Measurements from ENCODE around the gene SLC39A11. TPM values are rescaled to one million over a fixed set of nuclear protein-coding genes. Genes with fewer than 3 reads are reported as not detected.

Gene SLC39A11
- total and polyA plus RNA-seq, 2 of the 13 experiments (the other 11 are each of a cell fraction or from before 2014, with no cell fraction given) = 17.2 to 31.5 TPM

DNA sequence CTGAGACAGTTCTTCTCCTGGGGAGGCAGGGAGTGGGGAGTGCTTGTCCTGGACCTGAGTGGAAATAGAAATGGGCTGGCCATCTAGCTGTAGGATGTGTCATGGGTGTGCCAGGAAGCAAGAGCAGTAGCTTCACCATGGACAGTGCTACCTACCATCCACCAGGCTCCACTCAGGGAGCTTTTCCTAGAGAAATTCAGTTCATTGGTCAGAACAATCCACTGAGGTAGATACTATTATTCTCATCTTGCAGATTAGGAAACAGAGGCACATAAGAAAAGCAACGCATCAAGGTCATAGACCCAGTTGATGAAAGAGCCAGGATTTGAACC lies 372.0 kb downstream of the SLC39A11 start:
- BruUV-seq (replicated peaks) = no TSS peak
- in situ Hi-C loops (cut with HindIII; ENCODE audit: extremely low pct_ligation_motif_present, low pct_unique_long_range_greater_than_20kb) = no loop called here

DNA sequence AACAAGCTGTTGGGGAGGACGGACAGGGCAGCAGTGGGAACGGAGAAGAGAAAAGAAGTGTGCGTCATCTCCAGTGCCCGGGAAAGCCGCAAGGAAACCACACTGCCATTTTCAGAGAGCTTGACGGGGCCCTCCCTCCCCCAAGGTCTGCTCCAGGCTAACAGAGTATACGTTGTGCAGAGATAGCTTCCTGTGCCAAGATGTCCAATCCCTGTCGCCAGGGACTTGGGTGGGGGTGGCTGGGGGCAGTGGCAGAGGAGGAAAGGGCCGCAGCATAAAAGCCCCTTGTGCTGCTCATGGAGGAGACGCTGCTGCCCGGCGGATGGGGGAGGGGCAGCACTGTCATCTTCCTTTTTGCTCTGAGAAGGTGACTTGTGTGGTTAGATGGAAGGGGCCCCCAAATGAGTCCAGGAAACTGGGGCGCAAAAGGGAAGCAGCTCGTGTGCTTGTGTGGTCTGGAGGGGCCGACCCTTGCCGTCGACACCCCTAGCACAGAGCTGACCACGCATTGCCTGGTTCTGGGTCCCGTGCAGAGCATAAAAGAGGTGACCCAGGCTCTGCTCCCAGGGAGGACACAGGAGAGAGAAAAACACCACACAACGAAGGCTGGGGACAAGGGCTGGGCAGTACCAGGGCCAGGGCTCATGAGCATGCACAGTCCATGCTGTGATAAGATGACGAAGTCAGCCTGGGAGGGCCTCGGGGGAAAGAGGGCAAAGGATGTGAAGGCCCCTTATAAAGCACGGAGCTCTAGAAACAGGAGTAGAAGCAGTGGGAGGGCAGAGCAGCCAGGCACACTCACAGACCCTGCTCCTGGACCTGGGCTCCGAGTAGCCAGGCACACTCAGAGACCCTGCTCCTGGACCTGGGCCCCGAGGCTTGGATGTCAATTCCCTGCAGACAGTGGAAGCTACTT lies 372.7 kb downstream of the SLC39A11 start:
- Histone ChIP-seq H3K4me2 (ENCODE audit: low read depth, low read length) (no peak overlapping the region), H3K9ac (ENCODE audit: insufficient read depth, low read depth, low read length) (no peak overlapping the region), H4K20me1 (ENCODE audit: insufficient read depth, low read length) (no peaks in the 10 kb centered on the region), H3K79me2 (ENCODE audit: insufficient read depth, low read length) (no peaks in the 10 kb centered on the region), H3K4me1 (ENCODE audit: insufficient read depth, low read length) (peaks cover 43% of the 10 kb centered on the region), H3K9me3 (ENCODE audit: low read length) (no peaks in the 10 kb centered on the region), H3K36me3 (replicated peaks in 1 of 2; ENCODE audit: control insufficient read depth in 1 of 2, insufficient read depth in 2 of 2, low read length in 2 of 2) (no peaks in the 10 kb centered on the region), H2AFZ (ENCODE audit: low read length) (no peak overlapping the region), H3K4me3 (replicated peaks in 1 of 3; ENCODE audit: insufficient read depth in 1 of 3, low read depth in 2 of 3, low read length in 3 of 3) (no peak overlapping the region), H3K27me3 (ENCODE audit: control insufficient read depth in 1 of 2, insufficient read depth in 2 of 2, low read length in 2 of 2) (no peaks in the 10 kb centered on the region), H3K27ac (ENCODE audit: extremely low read length, insufficient read depth, low read length) (no peak overlapping the region)
- ATAC-seq (no peak), DNase-seq (ENCODE audit: low spot score) (no peak), FAIRE-seq (no peak)
- POLR2A ChIA-PET = no interaction called here
- in situ Hi-C loops (cut with HindIII; ENCODE audit: extremely low pct_ligation_motif_present, low pct_unique_long_range_greater_than_20kb) (no loop called here), intact Hi-C loops (cut with micrococcal nuclease; ENCODE audit: unreplicated experiment) (loop anchor here (5.0 kb wide), 1 partner anchor 58 kb away; no protein-coding TSS in a partner anchor)
- WGBS (ENCODE audit: low lambda C conversion rate) = 92% methylated on average over 24 of the region's 25 CpGs
- no TSS peak for BruUV-seq (replicated peaks)
- CTCF ChIA-PET (ENCODE audit: low intra/inter-chr PET ratio, low total read pairs) = no interaction called here
- TF ChIP-seq DNMT1 (CRISPR knock-in tag; IDR thresholded peaks at IDR 0.05) (no peak), JDP2 (CRISPR knock-in tag; IDR thresholded peaks at IDR 0.05; ENCODE audit: borderline replicate concordance) (no peak), MED13 (CRISPR knock-in tag; IDR thresholded peaks at IDR 0.05) (no peak), ZZZ3 (CRISPR knock-in tag; IDR thresholded peaks at IDR 0.05; ENCODE audit: borderline replicate concordance) (no peak)
- TF ChIP-seq, protein P1, sequence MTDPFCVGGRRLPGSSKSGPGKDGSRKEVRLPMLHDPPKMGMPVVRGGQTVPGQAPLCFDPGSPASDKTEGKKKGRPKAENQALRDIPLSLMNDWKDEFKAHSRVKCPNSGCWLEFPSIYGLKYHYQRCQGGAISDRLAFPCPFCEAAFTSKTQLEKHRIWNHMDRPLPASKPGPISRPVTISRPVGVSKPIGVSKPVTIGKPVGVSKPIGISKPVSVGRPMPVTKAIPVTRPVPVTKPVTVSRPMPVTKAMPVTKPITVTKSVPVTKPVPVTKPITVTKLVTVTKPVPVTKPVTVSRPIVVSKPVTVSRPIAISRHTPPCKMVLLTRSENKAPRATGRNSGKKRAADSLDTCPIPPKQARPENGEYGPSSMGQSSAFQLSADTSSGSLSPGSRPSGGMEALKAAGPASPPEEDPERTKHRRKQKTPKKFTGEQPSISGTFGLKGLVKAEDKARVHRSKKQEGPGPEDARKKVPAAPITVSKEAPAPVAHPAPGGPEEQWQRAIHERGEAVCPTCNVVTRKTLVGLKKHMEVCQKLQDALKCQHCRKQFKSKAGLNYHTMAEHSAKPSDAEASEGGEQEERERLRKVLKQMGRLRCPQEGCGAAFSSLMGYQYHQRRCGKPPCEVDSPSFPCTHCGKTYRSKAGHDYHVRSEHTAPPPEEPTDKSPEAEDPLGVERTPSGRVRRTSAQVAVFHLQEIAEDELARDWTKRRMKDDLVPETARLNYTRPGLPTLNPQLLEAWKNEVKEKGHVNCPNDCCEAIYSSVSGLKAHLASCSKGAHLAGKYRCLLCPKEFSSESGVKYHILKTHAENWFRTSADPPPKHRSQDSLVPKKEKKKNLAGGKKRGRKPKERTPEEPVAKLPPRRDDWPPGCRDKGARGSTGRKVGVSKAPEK (CRISPR knock-in tag; IDR thresholded peaks at IDR 0.05; ENCODE audit: borderline replicate concordance) = no peak

More for the DNA sequence above, 372.0 kb downstream of the SLC39A11 start:
- no peak overlapping the region for H3K9ac ChIP-seq (ENCODE audit: insufficient read depth, low read depth, low read length)
- ATAC-seq = no peak
- CTCF ChIA-PET (ENCODE audit: low intra/inter-chr PET ratio, low total read pairs) = no interaction called here
- no peak overlapping the region for H3K4me2 ChIP-seq (ENCODE audit: low read depth, low read length)
- H4K20me1 ChIP-seq (ENCODE audit: insufficient read depth, low read length) = no peaks in the 10 kb centered on the region
- H3K27me3 ChIP-seq (ENCODE audit: control insufficient read depth in 1 of 2, insufficient read depth in 2 of 2, low read length in 2 of 2) = no peaks in the 10 kb centered on the region
- H3K9me3 ChIP-seq (ENCODE audit: low read length) = no peaks in the 10 kb centered on the region
- H3K36me3 ChIP-seq (replicated peaks in 1 of 2; ENCODE audit: control insufficient read depth in 1 of 2, insufficient read depth in 2 of 2, low read length in 2 of 2) = no peaks in the 10 kb centered on the region
- POLR2A ChIA-PET = no interaction called here
- intact Hi-C loops (cut with micrococcal nuclease; ENCODE audit: unreplicated experiment) = no loop called here
- H3K27ac ChIP-seq (ENCODE audit: extremely low read length, insufficient read depth, low read length) = no peak overlapping the region
- H3K79me2 ChIP-seq (ENCODE audit: insufficient read depth, low read length) = no peaks in the 10 kb centered on the region
- FAIRE-seq = no peak
- no peak for TF ChIP-seq SP1 (IDR thresholded peaks at IDR 0.05)
- TF ChIP-seq SP1 (CRISPR knock-in tag; IDR thresholded peaks at IDR 0.05) = no peak
- no peak for TF ChIP-seq ZNF737 (CRISPR knock-in tag; IDR thresholded peaks at IDR 0.05; ENCODE audit: borderline replicate concordance)
- no peak for TF ChIP-seq MIXL1 (CRISPR knock-in tag; IDR thresholded peaks at IDR 0.05)
- TF ChIP-seq, protein P2, sequence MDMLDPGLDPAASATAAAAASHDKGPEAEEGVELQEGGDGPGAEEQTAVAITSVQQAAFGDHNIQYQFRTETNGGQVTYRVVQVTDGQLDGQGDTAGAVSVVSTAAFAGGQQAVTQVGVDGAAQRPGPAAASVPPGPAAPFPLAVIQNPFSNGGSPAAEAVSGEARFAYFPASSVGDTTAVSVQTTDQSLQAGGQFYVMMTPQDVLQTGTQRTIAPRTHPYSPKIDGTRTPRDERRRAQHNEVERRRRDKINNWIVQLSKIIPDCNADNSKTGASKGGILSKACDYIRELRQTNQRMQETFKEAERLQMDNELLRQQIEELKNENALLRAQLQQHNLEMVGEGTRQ (IDR thresholded peaks at IDR 0.05; ENCODE audit: low read depth, low read length) = no peak
- TF ChIP-seq, protein P2 (CRISPR knock-in tag; IDR thresholded peaks at IDR 0.05; ENCODE audit: borderline replicate concordance) = no peak
- H2AFZ ChIP-seq (ENCODE audit: low read length) = no peak overlapping the region
- DNase-seq (ENCODE audit: low spot score) = no peak
- H3K4me1 ChIP-seq (ENCODE audit: insufficient read depth, low read length) = peaks cover 39% of the 10 kb centered on the region
- no peak overlapping the region for H3K4me3 ChIP-seq (replicated peaks in 1 of 3; ENCODE audit: insufficient read depth in 1 of 3, low read depth in 2 of 3, low read length in 3 of 3)
- 100% methylated on average over 1 of the region's 1 CpG for WGBS (ENCODE audit: low lambda C conversion rate)

All from HepG2 (cell line).